Esophagus squamous epithelium (tissue), 5 donors: Measurements from ENCODE around the gene ECM2. TPM values are rescaled to one million over a fixed set of nuclear protein-coding genes. Genes with fewer than 3 reads are reported as not detected.
A peak's percentile ranks its signal among the peaks of the same experiment; 100 is the strongest.

ENCODE experiments used
- DNase-seq: peaks from one replicate; lab custom pipeline; 2025; lab: John Stamatoyannopoulos, UW
- H3K27ac ChIP-seq, 4 donors: fragments of 200-600 bp; sonication (generic); one replicate each; pipeline ENCODE4 v1.5.1; 2016 to 2019; ENCODE audit warnings: mild to moderate bottlenecking in 1 of 4
- H3K27me3 ChIP-seq, 4 donors: fragments of 200-600 bp; sonication (generic); 1 replicate in 3 of 4; 2 replicates in 1 of 4; pipeline versions ENCODE4 v1.5.1 to v1.6.0; 2017 to 2021; ENCODE audit warnings: antibody characterized with exemption in 1 of 4
- H3K36me3 ChIP-seq, 3 donors: fragments of 200-600 bp; sonication (generic); one replicate each; pipeline ENCODE4 v1.5.1; 2016 to 2019
- H3K4me1 ChIP-seq, 3 donors: fragments of 200-600 bp; sonication (generic); one replicate each; pipeline ENCODE4 v1.5.1; 2017 to 2019
- H3K4me3 ChIP-seq, 4 donors: fragments of 200-600 bp; sonication (generic); 1 replicate in 3 of 4; 2 replicates in 1 of 4; pipeline ENCODE4 v1.5.1; 2016 to 2019; ENCODE audit warnings: mild to moderate bottlenecking in 2 of 4, moderate library complexity in 1 of 4
- H3K9me3 ChIP-seq, 3 donors: fragments of 200-600 bp; sonication (generic); one replicate each; pipeline ENCODE4 v1.5.1; 2016 to 2019
- CTCF ChIP-seq, 6 experiments: fragments of 450-650 bp in 4 of 6; fragments of 200-600 bp in 2 of 6; sonication (generic) in 2 of 6; IDR thresholded peaks; one replicate each; pipeline ENCODE4 v1.5.1; 2016 to 2019; ENCODE audit warnings: antibody characterized with exemption in 6 of 6, mild to moderate bottlenecking in 4 of 6, moderate library complexity in 4 of 6
- POLR2A ChIP-seq, 4 donors: fragments of 450-650 bp; IDR thresholded peaks; one replicate each; pipeline ENCODE4 v1.6.1; 2017; ENCODE audit warnings: antibody characterized with exemption in 4 of 4, mild to moderate bottlenecking in 4 of 4, moderate library complexity in 3 of 4
- WGBS, 2 donors: methylation state at CpG; one replicate each; pipeline ENCODE4 v1.1.5; 2018; 5-methylcytosine and 5-hydroxymethylcytosine counted together
- intact Hi-C: fragments of 100-400 bp; cut with DNase I; formaldehyde crosslinking; loops from one replicate; pipeline ENCODE4 v1.15.0; 2022
- total RNA-seq, 4 donors: library from RNA; depleted of rRNA; stranded (reverse); fragments of >200 nt; gene quantifications; one replicate each; pipeline ENCODE4 v1.1.0, GENCODE V29; 2016
- donor health status: DM: yes; HTN: yes; CAD: no.

The ECM2 gene
- total RNA-seq, 4 donors from 2014 or later, result 0.57 to 13.1 (median 3.5) TPM

- Histone ChIP-seq H3K4me3 (no peak overlapping the region), H3K9me3 (no peaks in the 10 kb centered on the region), H3K27me3 (no peaks in the 10 kb centered on the region), H3K27ac (peak overlapping the region in 3 of 4 donors; percentile 17 to 67 (median 23)), H3K4me1 (peaks cover 0 to 17% (median 0%) of the 10 kb centered on the region in 3 donors), H3K36me3 (no peaks in the 10 kb centered on the region)
- intact Hi-C loops, result no loop called here
- no peak for TF ChIP-seq POLR2A (IDR thresholded peaks at IDR 0.05)
- TF ChIP-seq CTCF (IDR thresholded peaks at IDR 0.05), result no peak
- no peak for DNase-seq
- WGBS, 2 donors, result 27 to 46% methylated on average over 4 of the region's 4 CpGs
Measured at GRCh38 chr9:92488681-92489550, 46.9 kb downstream of the ECM2 start.

GRCh38 chr9:92486371-92486770 lies 49.4 kb downstream of the ECM2 start:
- no peaks in the 10 kb centered on the region for H3K27me3 ChIP-seq
- no peak overlapping the region for H3K4me3 ChIP-seq
- no peak overlapping the region for H3K27ac ChIP-seq
- peaks cover 0 to 37% (median 6%) of the 10 kb centered on the region in 3 donors for H3K4me1 ChIP-seq
- TF ChIP-seq CTCF (IDR thresholded peaks at IDR 0.05) (no peak), POLR2A (IDR thresholded peaks at IDR 0.05) (no peak)
- no peaks in the 10 kb centered on the region for H3K36me3 ChIP-seq
- WGBS, 2 donors, result 75 to 94% methylated on average over 3 of the region's 3 CpGs
- no peak for DNase-seq
- intact Hi-C loops, result no loop called here
- no peaks in the 10 kb centered on the region for H3K9me3 ChIP-seq

DNA sequence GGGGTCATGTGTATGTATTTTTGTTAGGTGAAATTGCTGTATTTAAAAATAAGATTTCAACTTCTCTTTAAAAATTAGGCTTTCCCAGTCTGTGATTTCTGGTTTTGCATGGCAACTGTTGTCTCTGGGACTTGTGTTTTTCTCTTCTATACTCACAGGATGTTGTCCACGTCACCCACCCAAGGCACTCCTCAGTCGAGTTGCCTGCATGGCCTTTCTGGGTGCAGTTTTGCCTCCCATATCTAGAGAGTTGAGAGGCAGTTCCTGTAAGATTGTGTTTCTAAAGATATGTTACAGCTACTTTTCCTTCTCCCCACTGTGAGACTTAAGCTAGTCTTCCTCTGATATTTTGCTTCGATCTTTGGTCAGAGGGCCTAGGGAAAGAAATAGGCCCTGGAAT lies 51.2 kb downstream of the ECM2 start:
- Histone ChIP-seq H3K36me3 (no peaks in the 10 kb centered on the region), H3K9me3 (no peaks in the 10 kb centered on the region), H3K4me1 (peaks cover 0 to 53% (median 19%) of the 10 kb centered on the region in 3 donors), H3K27ac (peak overlapping the region in 1 of 4 donors; percentile 15), H3K27me3 (no peaks in the 10 kb centered on the region), H3K4me3 (no peak overlapping the region)
- no peak for DNase-seq
- WGBS, 2 donors, result 82 to 90% methylated on average over 3 of the region's 3 CpGs
- TF ChIP-seq POLR2A (IDR thresholded peaks at IDR 0.05) (no peak), CTCF (IDR thresholded peaks at IDR 0.05) (no peak)
- intact Hi-C loops, result no loop called here

GRCh38 chr9:92483627-92484545 lies 51.9 kb downstream of the ECM2 start:
- Histone ChIP-seq H3K4me1 (peaks cover 0 to 46% (median 19%) of the 10 kb centered on the region in 3 donors), H3K9me3 (no peaks in the 10 kb centered on the region), H3K27ac (peak overlapping the region in 2 of 4 donors; percentile 44 to 59), H3K36me3 (no peaks in the 10 kb centered on the region), H3K4me3 (no peak overlapping the region), H3K27me3 (no peaks in the 10 kb centered on the region)
- WGBS, 2 donors, result 72 to 74% methylated on average over 5 of the region's 5 CpGs
- intact Hi-C loops, result no loop called here
- no peak for DNase-seq
- TF ChIP-seq CTCF (IDR thresholded peaks at IDR 0.05) (no peak), POLR2A (IDR thresholded peaks at IDR 0.05) (no peak)
